GM21423 (cell line): ENCODE results near the gene NLRC5.
"Not testable (repeated sequence)": the region's sequence is repeated elsewhere in the genome, so short reads cannot be mapped to it uniquely, and the experiment has no call there.

Experiments
- ATAC-seq: cut with Tn5 transposase; IDR thresholded peaks from one replicate; pipeline ENCODE4 v1.9.1; 2021; ENCODE audit warnings: mild to moderate bottlenecking, moderate library complexity; ENCODE audit not compliant: unreplicated experiment

The NLRC5 gene

DNA sequence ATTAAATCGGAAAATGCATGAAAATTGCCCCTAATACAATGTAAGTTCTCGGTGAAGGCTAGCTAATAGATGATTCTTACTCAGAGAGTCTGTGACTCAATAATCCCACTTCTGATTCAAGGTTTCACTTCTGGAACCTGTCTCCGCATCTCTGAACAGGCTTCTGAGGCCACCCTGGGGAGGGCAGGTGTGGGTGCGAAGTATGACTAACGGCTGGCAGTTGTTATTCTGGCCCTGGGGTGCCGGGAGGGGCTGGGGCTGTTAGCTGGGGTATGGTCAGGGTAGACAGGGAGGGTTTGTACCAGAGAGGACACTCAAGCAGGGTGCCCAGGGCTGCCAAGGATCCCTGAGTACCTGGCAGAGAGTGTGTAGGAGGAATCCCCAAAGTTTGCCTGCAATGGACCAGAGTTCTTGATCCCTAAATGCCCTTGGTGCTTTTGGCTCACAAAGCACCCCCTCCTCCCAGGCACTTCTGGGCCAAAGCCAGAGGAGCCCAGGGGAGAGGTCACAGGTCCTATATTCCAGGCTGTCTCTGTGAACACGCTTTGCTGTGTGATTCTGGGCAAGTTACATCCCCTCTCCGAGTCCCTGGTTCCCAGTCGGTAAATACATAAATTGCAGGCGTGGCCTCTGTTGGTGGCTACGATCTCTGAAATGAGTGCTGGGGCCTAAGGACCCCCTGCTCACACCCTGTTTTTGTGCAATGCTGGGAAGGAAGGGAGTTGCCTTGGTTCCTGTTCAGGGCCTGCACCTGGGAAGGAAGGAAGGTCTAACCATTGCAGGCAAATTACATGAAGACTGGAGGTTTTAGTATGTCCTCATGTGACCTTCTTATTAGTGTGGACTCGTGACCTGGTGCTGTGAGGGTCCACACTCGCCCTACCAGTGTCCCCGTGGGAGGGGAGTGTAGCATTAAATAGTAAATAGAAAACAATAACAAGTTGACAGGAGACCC is 53.1 kb downstream of the NLRC5 start:
- peak; percentile 66 for ATAC-seq

GRCh38 chr16:57043248-57043647 is 53.9 kb downstream of the NLRC5 start:
- ATAC-seq: no peak

GRCh38 chr16:57044931-57045693 is 55.8 kb downstream of the NLRC5 start:
- ATAC-seq: no peak

DNA sequence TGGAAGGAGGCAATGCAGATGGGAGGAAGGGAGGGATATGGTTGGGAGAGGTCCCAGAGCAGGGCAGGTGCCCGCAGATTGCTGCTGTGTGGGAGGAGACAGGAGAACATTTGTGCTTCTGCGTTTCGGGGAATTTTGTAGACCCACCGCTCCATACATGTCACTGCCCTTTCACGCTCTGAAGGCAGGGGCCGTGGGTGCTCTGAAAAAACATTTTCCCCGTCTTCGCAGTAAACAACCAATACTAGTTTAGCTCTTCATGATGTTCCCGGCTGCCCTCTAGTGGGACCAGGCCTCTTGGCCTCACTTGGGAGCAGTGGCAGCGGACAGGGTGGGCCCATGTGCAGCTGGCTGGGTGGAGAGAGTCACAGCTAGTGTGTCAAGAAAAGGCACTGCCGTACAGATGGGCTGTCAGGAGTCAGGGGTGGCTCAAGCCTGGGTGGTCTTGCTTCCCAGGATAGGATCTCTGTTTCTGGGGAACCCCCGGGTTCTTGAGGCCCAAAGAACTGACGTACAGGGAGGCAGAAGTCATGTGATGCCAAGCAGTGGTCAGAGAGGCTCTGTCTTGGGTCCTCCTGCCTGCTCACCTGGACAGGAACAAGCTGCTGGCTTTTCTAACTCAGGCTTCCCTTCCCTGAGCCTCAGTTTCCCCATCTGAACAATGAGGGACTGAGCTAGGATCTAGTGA is 56.5 kb downstream of the NLRC5 start:
- ATAC-seq: no peak

GRCh38 chr16:57048095-57048494 is 58.7 kb downstream of the NLRC5 start:
- no peak for ATAC-seq

DNA sequence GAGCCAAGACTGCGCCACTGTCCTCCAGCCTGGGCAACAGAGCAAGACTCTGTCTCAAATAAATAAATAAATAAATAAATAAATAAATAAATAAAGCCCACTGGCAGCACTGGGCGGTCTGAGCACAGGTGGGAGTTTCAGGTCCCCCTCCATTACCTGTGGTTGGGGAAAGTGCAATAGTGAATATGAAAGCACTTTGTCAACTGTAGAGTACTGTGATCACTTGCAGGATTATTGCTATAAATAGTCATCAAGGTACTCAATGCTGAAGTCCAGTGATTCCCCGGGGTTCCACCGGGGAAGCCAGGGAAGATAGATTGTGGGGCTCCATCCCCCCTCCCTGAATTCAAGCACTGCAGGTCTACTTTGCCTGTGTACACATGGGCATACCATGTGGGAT is 60.3 kb downstream of the NLRC5 start:
- peak; percentile 53 for ATAC-seq

DNA sequence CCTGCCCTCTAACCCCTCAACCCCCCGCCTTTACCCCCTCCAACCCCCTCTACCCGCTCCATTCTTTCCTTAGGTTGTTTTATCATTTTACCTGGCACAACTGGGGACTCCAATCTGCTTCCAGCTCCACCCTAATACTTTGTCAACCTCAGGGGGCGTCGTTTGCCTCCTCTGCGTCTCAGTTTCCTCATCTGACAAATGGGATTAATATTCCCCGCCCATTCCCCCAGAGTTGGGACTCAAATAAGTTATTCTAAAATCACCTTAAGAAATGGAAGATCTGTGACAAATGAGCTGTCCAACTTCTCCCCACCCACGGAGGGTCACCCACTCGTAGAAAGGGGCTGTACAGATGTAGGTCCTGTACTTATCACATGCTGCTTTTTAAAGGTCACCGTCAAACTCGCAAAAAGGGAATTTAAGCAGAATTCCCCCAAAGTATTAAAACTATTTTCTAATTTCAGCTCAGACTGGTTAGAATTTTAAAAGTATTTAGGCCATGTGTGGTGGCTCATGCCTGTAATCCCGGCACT is 62.4 kb downstream of the NLRC5 start:
- no peak for ATAC-seq

- ATAC-seq: no peak
These were observed 63.8 kb downstream of the NLRC5 start for GRCh38 chr16:57053206-57053605.

DNA sequence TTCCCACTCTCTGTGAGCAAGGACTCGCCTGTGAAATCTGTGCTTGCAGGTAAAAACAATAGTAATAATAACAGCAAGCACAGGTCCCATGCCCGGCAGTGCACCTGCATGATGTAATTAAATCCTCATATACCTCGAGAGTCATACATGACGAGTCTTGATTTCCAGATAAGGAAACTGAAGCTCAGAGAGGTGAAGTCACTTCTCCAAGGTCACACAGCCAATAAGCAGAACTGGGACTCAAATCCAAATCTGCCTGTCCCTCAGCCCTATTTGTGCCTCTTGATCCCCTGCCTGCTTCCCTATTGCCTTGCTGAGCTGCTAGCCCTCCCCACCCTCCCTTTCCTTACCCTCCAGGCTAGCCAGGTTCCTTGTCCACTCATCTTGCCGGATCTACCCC is 65.0 kb downstream of the NLRC5 start:
- no peak for ATAC-seq

DNA sequence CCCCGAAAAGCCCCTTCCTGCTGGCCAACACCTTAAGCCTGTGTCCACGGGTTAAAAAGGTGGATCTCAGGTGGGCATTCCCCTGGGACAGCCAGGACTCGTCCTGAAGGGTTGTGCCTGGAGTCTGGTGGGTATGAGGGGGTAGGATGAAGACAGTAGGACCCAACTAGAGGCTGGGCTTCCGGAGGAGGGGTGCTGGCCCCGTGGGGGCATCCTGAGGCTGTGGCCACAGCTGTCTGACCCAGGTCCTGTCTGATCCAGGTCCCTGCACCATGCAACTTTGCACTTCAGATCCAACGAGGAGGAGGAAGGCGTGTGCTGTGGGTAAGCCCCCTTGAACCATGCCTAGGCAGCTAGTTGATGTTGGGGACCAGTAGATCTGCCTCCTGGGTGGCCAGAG is 65.4 kb downstream of the NLRC5 start:
- no peak for ATAC-seq

- no peak for ATAC-seq
These were observed 66.3 kb downstream of the NLRC5 start for GRCh38 chr16:57055671-57056070.

DNA sequence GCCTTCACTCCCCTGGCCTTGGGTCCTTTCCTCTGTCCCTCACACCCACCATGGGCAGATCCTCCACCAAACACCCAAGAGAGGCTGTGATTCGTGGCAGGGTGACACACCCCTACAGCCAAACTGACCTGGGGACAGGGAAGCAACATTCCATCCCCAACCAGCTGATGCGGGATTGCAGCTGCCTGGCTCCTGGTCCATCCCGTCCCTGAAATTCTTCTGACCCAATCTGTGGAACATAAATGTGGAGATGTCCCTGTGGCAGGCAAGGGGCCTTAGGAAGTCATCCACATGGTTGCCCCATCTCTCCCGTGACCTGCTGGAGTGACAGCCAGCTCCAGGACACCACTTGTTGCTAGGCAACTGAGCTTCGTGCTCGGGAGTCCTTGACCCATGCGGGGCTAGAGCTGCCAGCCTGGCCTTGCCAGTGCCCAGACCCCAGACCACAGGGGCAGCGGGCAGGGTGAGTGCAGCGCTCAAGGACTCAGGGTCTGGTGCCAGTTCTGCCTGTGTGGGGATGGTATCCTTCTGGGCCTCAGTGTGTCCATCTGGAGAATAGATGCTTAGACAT is 69.0 kb downstream of the NLRC5 start:
- ATAC-seq: no peak

DNA sequence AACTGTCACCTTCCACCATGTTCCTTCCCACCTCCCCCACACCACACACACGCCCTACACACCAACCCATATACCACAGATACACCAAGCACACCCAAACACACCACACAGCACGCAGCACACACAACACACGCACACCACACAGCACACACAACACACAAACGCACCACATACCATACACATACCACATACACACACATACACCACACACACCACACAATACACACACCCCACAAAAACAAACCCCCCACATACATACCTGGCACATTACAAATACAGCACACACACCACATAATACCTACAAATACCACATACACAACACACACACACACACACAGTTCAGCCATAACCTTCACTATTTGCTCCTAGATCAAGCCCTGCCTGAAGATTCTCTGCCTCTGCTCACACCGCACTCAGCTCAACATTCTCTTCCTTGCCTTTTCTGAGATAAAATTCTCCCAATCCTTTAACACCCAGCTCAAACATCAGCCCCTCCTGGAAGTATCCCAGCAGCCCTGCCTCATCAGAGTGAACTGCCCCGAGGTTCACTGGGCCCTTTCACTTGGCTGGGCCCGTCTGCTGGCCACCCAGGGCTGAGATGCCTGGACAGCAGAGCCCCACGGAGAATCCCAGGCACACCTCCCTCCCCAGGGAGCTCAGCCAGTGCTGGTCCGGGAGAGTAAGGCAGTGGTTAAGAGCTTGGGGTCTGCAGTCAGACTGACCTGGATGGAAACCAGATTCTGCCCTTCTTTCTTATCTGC is 71.1 kb downstream of the NLRC5 start:
- ATAC-seq: no peak

- no peak for ATAC-seq
These were observed 71.9 kb downstream of the NLRC5 start for GRCh38 chr16:57061084-57061905.

GRCh38 chr16:57062329-57062728 is 73.0 kb downstream of the NLRC5 start:
- ATAC-seq: no peak

- ATAC-seq: not testable (repeated sequence)
These were observed 73.8 kb downstream of the NLRC5 start for GRCh38 chr16:57063189-57063588.

GRCh38 chr16:57064995-57065394 is 75.6 kb downstream of the NLRC5 start:
- no peak for ATAC-seq

GRCh38 chr16:57066625-57067024 is 77.3 kb downstream of the NLRC5 start:
- ATAC-seq: no peak

DNA sequence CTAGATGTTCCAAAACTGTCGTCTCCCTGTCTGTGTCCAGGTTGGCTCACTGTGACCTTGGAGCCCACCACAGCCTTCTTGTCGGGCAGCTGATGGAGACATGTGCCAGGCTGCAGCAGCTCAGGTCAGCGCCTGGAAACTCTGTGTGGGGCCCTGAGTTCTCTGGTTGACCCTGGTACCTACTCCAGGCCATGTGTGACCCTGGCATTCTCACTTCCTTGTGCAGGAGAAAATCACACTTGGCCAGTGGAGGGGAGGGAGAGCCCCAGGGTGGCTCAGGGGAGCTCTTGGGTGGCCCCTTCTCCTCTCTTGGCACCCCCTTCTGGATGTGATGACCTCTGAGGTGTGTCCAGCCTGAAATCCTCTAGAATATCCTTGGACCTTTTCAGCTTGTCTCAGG is 78.0 kb downstream of the NLRC5 start:
- no peak for ATAC-seq
